IPS-11a (cell line): ENCODE results near the gene CLHC1.

Source experiments
- H3K4me3 ChIP-seq: one replicate; pipeline ENCODE4 v1.5.1; 2013; ENCODE audit warnings: low read depth, low read length, control low read depth

The CLHC1 gene

GRCh38 chr2:55169915-55170314, 62.2 kb downstream of the CLHC1 start:
- H3K4me3 ChIP-seq = no peak overlapping the region

GRCh38 chr2:55169359-55169758, 62.7 kb downstream of the CLHC1 start:
- no peak overlapping the region for H3K4me3 ChIP-seq

DNA sequence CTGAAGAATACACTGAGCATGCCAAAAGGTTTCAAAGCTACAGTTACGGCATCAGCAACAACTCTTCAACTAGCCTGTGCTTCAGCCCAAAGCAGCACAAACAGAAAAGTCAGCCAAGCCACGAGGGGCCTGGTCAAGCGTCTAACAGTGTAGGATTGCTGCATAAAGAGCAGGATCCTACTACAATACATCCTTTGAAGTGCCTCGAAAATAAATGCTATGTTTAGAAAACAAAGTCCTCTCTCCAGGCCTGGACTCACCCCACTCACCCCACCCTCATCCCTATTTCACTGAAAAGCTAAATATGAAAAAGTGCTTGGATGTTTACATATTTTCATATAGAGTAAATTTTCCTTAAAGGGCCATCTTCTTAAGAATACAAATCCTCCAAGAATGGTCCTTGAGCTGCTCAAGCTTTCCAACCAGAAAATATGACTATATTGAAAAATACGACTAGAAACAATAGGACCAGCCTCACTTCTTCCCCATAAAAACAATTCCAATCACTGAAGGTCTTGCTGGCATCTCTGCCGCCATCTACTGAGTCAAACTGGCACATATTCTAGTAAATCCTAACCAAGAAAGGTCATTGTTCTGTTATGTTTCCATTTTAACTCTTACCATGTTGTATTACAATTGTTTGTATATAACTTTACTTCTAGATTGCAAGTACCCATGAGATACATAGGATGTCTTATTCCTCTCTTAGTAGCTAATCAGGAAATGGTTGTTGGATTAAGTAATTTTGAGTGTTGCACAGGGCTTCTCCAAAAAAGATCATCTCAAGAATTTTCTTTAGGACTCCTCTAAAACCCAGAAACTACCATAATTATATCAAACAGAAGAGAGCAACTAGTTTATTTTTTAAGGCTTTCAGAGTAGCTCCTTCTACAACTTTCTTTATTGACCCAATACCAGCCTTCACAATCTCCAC, 63.6 kb downstream of the CLHC1 start:
- no peak overlapping the region for H3K4me3 ChIP-seq

GRCh38 chr2:55165626-55166025, 66.5 kb downstream of the CLHC1 start:
- H3K4me3 ChIP-seq = no peak overlapping the region

GRCh38 chr2:55164534-55165480, 67.3 kb downstream of the CLHC1 start:
- H3K4me3 ChIP-seq = no peak overlapping the region

DNA sequence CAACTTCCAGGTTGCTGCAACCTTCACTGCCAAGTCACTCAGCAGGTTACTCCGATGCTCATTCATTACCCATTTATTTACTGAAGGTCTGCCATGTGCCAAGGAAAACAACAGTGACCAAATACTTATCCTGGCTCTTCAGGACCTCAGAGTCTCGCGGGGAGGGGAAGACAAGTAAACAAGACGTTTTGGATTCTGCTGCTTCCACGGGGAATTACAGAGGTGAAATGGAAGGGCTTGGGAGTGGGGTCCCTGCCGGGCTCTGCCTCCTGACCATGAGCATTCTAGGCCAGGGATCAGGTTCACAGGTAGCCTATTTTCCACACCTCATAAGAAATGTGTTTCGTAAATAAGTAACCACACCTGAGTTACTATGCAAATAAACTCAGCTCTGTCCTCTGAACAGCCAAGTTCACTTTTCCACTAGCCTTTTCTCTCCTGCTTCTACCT, 68.1 kb downstream of the CLHC1 start:
- no peak overlapping the region for H3K4me3 ChIP-seq

GRCh38 chr2:55163274-55163721, 68.8 kb downstream of the CLHC1 start:
- H3K4me3 ChIP-seq = no peak overlapping the region

DNA sequence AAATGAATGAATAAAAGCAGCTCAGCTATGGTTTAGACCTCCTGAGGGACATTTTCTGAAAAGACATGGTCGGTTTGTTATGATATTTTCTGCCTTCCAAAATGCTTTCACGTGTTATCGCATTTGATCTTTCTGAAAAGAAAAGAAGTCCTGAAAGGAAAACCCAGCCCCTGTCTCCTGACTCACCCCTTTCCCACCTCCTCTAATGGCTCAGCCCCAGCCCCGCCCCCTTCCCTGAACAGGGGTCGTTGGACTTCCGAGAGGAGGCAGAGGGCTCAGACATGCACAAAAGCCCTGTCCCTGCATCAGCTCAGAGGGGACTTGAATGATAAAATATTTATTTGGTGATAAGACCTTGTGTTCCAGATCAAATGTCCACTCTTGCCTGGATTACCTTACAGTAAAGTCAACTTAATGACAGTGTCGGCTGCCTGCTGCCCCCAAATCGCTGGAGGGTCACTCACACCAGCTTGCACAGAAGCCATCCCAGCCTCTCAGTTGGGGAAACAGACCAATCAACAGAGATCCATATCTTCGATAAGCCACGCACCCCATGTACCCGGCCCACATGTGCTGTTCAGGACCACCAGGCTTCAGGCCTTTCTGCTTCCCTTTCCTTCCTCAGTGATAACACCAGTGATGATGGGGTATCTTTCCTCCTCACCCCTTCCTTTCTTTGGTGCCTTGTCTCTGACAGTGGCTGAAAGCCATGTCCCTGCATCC, 69.6 kb downstream of the CLHC1 start:
- no peak overlapping the region for H3K4me3 ChIP-seq

GRCh38 chr2:55161295-55162210, 70.5 kb downstream of the CLHC1 start:
- no peak overlapping the region for H3K4me3 ChIP-seq

- H3K4me3 ChIP-seq = no peak overlapping the region
Observed at GRCh38 chr2:55160422-55160821, 71.7 kb downstream of the CLHC1 start.

GRCh38 chr2:55159752-55160151, 72.3 kb downstream of the CLHC1 start:
- H3K4me3 ChIP-seq = no peak overlapping the region

DNA sequence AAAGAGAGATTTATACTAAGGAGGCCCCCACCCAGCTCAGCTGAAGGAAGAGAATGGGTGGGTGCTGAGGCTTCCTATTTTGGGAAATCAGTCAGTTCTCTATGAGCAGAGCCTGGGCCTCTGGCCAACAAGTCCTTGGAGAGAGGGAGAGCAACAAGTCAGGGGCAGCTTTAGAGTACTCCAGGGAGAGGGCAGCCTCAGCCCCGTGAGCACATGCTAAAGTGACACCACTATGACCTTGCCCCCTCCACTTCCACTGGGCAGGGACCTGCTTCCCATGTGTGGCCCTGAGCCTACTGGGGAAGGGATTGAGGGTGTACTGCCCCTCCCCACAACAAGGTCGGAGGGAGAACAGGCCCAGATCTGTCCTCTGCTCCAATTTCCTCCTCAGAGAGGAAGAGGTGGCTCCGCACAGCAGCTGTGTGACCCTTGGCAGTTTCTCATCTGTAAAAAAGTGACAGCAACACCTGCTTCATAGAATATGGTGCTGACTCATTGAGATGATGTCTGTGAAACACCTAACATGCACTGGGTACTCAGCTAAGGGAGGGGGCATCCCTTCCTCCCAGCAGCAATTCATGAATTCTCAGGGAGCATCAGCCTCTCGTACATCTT, 72.9 kb downstream of the CLHC1 start:
- no peak overlapping the region for H3K4me3 ChIP-seq

GRCh38 chr2:55158111-55158814, 73.8 kb downstream of the CLHC1 start:
- no peak overlapping the region for H3K4me3 ChIP-seq

- no peak overlapping the region for H3K4me3 ChIP-seq
Observed at GRCh38 chr2:55157474-55157884, 74.6 kb downstream of the CLHC1 start.

GRCh38 chr2:55156984-55157383, 75.1 kb downstream of the CLHC1 start:
- H3K4me3 ChIP-seq = no peak overlapping the region

DNA sequence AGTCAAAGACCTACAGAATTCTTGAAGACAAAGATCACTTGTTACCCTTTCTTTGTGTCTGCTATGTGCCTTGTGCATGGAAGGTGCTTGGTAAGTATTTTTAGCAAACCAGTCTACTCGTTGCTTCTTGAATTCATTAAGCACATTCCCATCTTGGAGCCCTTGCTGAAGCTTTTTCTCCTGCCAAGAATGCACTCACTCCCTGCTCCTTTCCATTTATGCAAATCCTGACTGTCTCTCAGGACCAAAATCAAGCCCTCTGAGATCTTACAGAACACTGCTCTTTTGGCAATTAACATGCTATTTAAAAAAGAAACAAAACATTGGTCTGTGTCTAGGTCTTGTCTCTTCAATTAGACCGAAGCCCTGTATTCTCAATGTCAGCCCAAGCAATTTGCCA, 75.8 kb downstream of the CLHC1 start:
- H3K4me3 ChIP-seq = no peak overlapping the region

DNA sequence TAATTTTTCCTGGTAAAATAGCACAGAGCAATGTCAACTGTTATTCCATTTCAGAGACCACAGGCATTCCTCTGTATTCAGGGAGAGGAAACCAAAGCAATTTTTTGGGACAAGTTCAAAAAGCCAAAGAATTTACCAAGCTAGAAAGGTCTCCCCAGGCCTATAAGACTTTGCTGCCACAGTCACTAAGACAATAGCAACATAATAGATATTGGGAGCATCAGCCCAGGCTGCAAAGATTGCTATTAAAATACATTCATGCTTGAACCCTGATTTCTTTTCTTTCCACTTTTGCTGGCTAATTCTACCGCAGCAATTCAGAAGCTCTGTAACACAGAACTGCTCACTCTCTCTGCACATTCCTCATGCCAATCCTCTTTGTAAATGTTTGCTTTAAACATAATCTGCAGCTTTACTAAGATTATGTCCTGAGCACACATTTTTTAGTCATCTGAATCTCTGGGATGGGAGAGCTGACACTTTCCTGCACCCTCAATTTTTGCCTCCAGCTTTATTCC, 76.3 kb downstream of the CLHC1 start:
- no peak overlapping the region for H3K4me3 ChIP-seq

GRCh38 chr2:55155206-55155605, 76.9 kb downstream of the CLHC1 start:
- no peak overlapping the region for H3K4me3 ChIP-seq
